ENCODE results near the gene SNED1.
A peak's percentile ranks its signal among the peaks of the same experiment; 100 is the strongest.

The SNED1 gene

DNA sequence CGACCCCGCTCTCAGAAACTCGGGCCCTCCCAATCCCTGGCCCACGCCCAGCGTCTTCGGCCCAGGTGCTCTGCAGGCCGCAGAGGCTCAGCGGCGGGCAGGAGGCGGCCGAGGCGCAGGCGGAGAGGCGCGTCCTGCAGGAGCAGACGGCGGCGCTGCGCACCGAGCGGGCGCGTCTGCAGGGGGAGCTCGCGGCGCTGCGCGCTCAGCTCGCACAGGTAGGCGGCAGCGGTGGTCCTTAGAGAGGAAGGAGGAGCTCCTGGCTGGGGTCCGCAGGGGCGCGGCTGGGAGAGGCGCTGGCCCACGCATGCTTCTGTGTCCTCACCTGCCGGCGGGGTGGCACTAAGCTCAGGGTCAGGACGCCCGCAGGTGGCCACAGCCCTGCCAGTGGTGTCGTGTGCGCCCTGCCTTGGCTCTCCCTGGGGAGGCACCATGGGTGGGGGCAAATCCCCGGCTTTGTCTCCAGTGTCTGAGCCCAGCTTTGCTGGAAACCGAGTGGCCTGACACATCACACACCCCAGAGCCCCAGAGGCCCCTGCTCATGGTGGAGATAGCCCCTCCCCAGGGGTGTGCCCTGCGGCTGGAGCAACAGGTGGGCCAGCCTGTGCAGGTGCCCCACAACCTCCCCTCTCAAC is 14.9 kb upstream of the SNED1 start (continued):
- TF ChIP-seq, protein P1, sequence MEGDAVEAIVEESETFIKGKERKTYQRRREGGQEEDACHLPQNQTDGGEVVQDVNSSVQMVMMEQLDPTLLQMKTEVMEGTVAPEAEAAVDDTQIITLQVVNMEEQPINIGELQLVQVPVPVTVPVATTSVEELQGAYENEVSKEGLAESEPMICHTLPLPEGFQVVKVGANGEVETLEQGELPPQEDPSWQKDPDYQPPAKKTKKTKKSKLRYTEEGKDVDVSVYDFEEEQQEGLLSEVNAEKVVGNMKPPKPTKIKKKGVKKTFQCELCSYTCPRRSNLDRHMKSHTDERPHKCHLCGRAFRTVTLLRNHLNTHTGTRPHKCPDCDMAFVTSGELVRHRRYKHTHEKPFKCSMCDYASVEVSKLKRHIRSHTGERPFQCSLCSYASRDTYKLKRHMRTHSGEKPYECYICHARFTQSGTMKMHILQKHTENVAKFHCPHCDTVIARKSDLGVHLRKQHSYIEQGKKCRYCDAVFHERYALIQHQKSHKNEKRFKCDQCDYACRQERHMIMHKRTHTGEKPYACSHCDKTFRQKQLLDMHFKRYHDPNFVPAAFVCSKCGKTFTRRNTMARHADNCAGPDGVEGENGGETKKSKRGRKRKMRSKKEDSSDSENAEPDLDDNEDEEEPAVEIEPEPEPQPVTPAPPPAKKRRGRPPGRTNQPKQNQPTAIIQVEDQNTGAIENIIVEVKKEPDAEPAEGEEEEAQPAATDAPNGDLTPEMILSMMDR (tag by site-specific recombination; IDR thresholded peaks at IDR 0.05): peak; percentile 94
- TF ChIP-seq KLF16 (tag by site-specific recombination; IDR thresholded peaks at IDR 0.05): no peak
- no peak for TF ChIP-seq ZNF366 (tag by site-specific recombination; conservative IDR thresholded peaks at IDR 0.05)
- no peak for TF ChIP-seq ZNF843 (tag by site-specific recombination; IDR thresholded peaks at IDR 0.05)
- TF ChIP-seq ZNF561 (tag by site-specific recombination; IDR thresholded peaks at IDR 0.05; ENCODE audit: borderline replicate concordance): no peak
- TF ChIP-seq ZNF433 (tag by site-specific recombination; IDR thresholded peaks at IDR 0.05; ENCODE audit: low read depth): no peak
- TF ChIP-seq, protein P2, sequence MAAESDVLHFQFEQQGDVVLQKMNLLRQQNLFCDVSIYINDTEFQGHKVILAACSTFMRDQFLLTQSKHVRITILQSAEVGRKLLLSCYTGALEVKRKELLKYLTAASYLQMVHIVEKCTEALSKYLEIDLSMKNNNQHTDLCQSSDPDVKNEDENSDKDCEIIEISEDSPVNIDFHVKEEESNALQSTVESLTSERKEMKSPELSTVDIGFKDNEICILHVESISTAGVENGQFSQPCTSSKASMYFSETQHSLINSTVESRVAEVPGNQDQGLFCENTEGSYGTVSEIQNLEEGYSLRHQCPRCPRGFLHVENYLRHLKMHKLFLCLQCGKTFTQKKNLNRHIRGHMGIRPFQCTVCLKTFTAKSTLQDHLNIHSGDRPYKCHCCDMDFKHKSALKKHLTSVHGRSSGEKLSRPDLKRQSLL (tag by site-specific recombination; IDR thresholded peaks at IDR 0.05): no peak
- TF ChIP-seq GLI2 (tag by site-specific recombination; IDR thresholded peaks at IDR 0.05; ENCODE audit: borderline replicate concordance, low read depth): no peak
- no peak for TF ChIP-seq ZNF214 (tag by site-specific recombination; IDR thresholded peaks at IDR 0.05; ENCODE audit: borderline replicate concordance)
- TF ChIP-seq GLIS2 (tag by site-specific recombination; IDR thresholded peaks at IDR 0.05): peak; percentile 71
- TF ChIP-seq, protein P3, sequence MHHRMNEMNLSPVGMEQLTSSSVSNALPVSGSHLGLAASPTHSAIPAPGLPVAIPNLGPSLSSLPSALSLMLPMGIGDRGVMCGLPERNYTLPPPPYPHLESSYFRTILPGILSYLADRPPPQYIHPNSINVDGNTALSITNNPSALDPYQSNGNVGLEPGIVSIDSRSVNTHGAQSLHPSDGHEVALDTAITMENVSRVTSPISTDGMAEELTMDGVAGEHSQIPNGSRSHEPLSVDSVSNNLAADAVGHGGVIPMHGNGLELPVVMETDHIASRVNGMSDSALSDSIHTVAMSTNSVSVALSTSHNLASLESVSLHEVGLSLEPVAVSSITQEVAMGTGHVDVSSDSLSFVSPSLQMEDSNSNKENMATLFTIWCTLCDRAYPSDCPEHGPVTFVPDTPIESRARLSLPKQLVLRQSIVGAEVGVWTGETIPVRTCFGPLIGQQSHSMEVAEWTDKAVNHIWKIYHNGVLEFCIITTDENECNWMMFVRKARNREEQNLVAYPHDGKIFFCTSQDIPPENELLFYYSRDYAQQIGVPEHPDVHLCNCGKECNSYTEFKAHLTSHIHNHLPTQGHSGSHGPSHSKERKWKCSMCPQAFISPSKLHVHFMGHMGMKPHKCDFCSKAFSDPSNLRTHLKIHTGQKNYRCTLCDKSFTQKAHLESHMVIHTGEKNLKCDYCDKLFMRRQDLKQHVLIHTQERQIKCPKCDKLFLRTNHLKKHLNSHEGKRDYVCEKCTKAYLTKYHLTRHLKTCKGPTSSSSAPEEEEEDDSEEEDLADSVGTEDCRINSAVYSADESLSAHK (tag by site-specific recombination; IDR thresholded peaks at IDR 0.05): no peak
- no peak for TF ChIP-seq YY2 (tag by site-specific recombination; IDR thresholded peaks at IDR 0.05)
- no peak for TF ChIP-seq ZNF837 (tag by site-specific recombination; IDR thresholded peaks at IDR 0.05)
- no peak for TF ChIP-seq ZSCAN30 (tag by site-specific recombination; IDR thresholded peaks at IDR 0.05)
- TF ChIP-seq ZNF266 (tag by site-specific recombination; IDR thresholded peaks at IDR 0.05; ENCODE audit: low read depth): no peak
- TF ChIP-seq, protein P4, sequence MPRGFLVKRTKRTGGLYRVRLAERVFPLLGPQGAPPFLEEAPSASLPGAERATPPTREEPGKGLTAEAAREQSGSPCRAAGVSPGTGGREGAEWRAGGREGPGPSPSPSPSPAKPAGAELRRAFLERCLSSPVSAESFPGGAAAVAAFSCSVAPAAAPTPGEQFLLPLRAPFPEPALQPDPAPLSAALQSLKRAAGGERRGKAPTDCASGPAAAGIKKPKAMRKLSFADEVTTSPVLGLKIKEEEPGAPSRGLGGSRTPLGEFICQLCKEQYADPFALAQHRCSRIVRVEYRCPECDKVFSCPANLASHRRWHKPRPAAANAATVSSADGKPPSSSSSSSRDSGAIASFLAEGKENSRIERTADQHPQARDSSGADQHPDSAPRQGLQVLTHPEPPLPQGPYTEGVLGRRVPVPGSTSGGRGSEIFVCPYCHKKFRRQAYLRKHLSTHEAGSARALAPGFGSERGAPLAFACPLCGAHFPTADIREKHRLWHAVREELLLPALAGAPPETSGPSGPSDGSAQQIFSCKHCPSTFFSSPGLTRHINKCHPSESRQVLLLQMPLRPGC (tag by site-specific recombination; IDR thresholded peaks at IDR 0.05): no peak
- TF ChIP-seq, protein P5, sequence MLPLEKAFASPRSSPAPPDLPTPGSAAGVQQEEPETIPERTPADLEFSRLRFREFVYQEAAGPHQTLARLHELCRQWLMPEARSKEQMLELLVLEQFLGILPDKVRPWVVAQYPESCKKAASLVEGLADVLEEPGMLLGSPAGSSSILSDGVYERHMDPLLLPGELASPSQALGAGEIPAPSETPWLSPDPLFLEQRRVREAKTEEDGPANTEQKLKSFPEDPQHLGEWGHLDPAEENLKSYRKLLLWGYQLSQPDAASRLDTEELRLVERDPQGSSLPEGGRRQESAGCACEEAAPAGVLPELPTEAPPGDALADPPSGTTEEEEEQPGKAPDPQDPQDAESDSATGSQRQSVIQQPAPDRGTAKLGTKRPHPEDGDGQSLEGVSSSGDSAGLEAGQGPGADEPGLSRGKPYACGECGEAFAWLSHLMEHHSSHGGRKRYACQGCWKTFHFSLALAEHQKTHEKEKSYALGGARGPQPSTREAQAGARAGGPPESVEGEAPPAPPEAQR (tag by site-specific recombination; IDR thresholded peaks at IDR 0.05): no peak
- TF ChIP-seq ZSCAN23 (tag by site-specific recombination; IDR thresholded peaks at IDR 0.05): no peak
- TF ChIP-seq, protein P6, sequence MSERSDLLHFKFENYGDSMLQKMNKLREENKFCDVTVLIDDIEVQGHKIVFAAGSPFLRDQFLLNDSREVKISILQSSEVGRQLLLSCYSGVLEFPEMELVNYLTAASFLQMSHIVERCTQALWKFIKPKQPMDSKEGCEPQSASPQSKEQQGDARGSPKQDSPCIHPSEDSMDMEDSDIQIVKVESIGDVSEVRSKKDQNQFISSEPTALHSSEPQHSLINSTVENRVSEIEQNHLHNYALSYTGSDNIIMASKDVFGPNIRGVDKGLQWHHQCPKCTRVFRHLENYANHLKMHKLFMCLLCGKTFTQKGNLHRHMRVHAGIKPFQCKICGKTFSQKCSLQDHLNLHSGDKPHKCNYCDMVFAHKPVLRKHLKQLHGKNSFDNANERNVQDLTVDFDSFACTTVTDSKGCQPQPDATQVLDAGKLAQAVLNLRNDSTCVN (tag by site-specific recombination; optimal IDR thresholded peaks at IDR 0.05): peak; percentile 53
- no peak for TF ChIP-seq ZNF768 (tag by site-specific recombination; IDR thresholded peaks at IDR 0.05)
- no peak for TF ChIP-seq MEIS1 (CRISPR knock-in tag; IDR thresholded peaks at IDR 0.05; ENCODE audit: borderline replicate concordance)
- TF ChIP-seq SALL2 (tag by site-specific recombination; IDR thresholded peaks at IDR 0.05; ENCODE audit: borderline replicate concordance): no peak
- no peak for TF ChIP-seq ZNF274 (IDR thresholded peaks at IDR 0.05; ENCODE audit: low read length)
- TF ChIP-seq ZNF274 (tag by site-specific recombination; IDR thresholded peaks at IDR 0.05; ENCODE audit: borderline replicate concordance): no peak
- no peak for TF ChIP-seq ZNF529 (tag by site-specific recombination; IDR thresholded peaks at IDR 0.05; ENCODE audit: insufficient replicate concordance)
- TF ChIP-seq ZNF121 (tag by site-specific recombination; IDR thresholded peaks at IDR 0.05): no peak
- TF ChIP-seq IKZF3 (tag by site-specific recombination; IDR thresholded peaks at IDR 0.05): no peak
- TF ChIP-seq ZNF132 (tag by site-specific recombination; IDR thresholded peaks at IDR 0.05; ENCODE audit: borderline replicate concordance): no peak
- no peak for TF ChIP-seq ZFP3 (tag by site-specific recombination; IDR thresholded peaks at IDR 0.05; ENCODE audit: low read depth)
- TF ChIP-seq, protein P7, sequence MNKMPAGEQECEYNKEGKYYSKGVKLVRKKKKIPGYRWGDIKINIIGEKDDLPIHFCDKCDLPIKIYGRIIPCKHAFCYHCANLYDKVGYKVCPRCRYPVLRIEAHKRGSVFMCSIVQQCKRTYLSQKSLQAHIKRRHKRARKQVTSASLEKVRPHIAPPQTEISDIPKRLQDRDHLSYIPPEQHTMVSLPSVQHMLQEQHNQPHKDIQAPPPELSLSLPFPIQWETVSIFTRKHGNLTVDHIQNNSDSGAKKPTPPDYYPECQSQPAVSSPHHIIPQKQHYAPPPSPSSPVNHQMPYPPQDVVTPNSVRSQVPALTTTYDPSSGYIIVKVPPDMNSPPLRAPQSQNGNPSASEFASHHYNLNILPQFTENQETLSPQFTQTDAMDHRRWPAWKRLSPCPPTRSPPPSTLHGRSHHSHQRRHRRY (tag by site-specific recombination; IDR thresholded peaks at IDR 0.05): no peak
